Endothelial cell of umbilical vein (primary cell): Measurements from ENCODE around the gene C2. TPM values are rescaled to one million over a fixed set of nuclear protein-coding genes. Genes with fewer than 3 reads are reported as not detected.

Experiments used
- BruUV-seq: library from RNA; stranded (reverse); fragments of 400-500 nt; replicated peaks from 2 replicates; lab custom pipeline; 2021; lab: Mats Ljungman, UMichigan
- CTCF ChIA-PET: fragments of 300-600, 350-600 bp; sonication (Branson Sonifier 250); formaldehyde crosslinking; loops from one replicate; lab custom pipeline; 2021; ENCODE audit warnings: antibody characterized with exemption, inconsistent platforms; lab: Charles Lee
- POLR2A ChIA-PET: fragments of 300-600, 350-600 bp; sonication (Branson Sonifier 250); formaldehyde crosslinking; loops from one replicate; lab custom pipeline; 2021; ENCODE audit warnings: antibody characterized with exemption, inconsistent platforms; lab: Charles Lee
- DNase-seq: peaks from one replicate; pipeline ENCODE4 v3.0.0-alpha.2; 2011; ENCODE audit warnings: low read depth, low spot score
- FAIRE-seq: peaks from 2 replicates; lab custom pipeline; 2011; peaks lifted over from hg19 to GRCh38; lab: Jason Lieb, UNC
- H2AFZ ChIP-seq: 2 replicates; pipeline ENCODE4 v1.6.0; 2012; ENCODE audit warnings: low read depth, low read length, control low read depth, inconsistent platforms
- H3K27ac ChIP-seq: 2 replicates; pipeline ENCODE4 v1.5.1; 2011; ENCODE audit warnings: low read depth, mild to moderate bottlenecking, control low read depth, low read length, moderate library complexity; ENCODE audit not compliant: insufficient read depth
- H3K27me3 ChIP-seq, 2 experiments: 2 replicates each; pipeline versions ENCODE4 v1.6.0 to v1.6.1; 2011; ENCODE audit warnings: low read length in 2 of 2, mixed read lengths in 1 of 2; ENCODE audit not compliant: control insufficient read depth in 2 of 2, insufficient read depth in 2 of 2
- H3K36me3 ChIP-seq, 2 experiments: 2 replicates in 1 of 2; 3 replicates in 1 of 2; pipeline ENCODE4 v1.5.1; 2011; ENCODE audit warnings: low read length in 2 of 2, mild to moderate bottlenecking in 1 of 2, moderate library complexity in 1 of 2; ENCODE audit not compliant: control insufficient read depth in 2 of 2, insufficient read depth in 2 of 2; ENCODE audit errors: extremely low read depth in 1 of 2
- H3K4me1 ChIP-seq: 3 replicates; pipeline ENCODE4 v1.5.1; 2011; ENCODE audit warnings: mild to moderate bottlenecking, low read length; ENCODE audit not compliant: control insufficient read depth, insufficient read depth; ENCODE audit errors: extremely low read depth
- H3K4me2 ChIP-seq: 2 replicates; pipeline ENCODE4 v1.6.1; 2011; ENCODE audit warnings: low read length, control low read depth, mixed read lengths; ENCODE audit not compliant: insufficient read depth
- H3K4me3 ChIP-seq, 3 experiments: fragments of 200-600 bp in 1 of 3; sonication (generic), shearing (Covaris generic) in 1 of 3; replicated peaks in 1 of 3; 2 replicates each; pipeline ENCODE4 v1.5.1; 2011 to 2016; ENCODE audit warnings: control low read depth in 3 of 3, low read length in 3 of 3, mild to moderate bottlenecking in 2 of 3, inconsistent platforms in 1 of 3, low read depth in 1 of 3, moderate library complexity in 1 of 3; ENCODE audit not compliant: insufficient read depth in 1 of 3
- H3K79me2 ChIP-seq: 2 replicates; pipeline ENCODE4 v1.6.0; 2012; ENCODE audit warnings: low read length, inconsistent platforms; ENCODE audit not compliant: control insufficient read depth, insufficient read depth
- H3K9ac ChIP-seq: replicated peaks from 2 replicates; pipeline ENCODE3; 2011; ENCODE audit warnings: low read length, control low read depth; ENCODE audit not compliant: insufficient read depth; ENCODE audit errors: extremely low read depth
- H3K9me1 ChIP-seq: replicated peaks from 3 replicates; pipeline ENCODE4 v1.6.0; 2011; ENCODE audit warnings: mild to moderate bottlenecking, low read length; ENCODE audit not compliant: control insufficient read depth, insufficient read depth; ENCODE audit errors: extremely low read depth
- H3K9me3 ChIP-seq: replicated peaks from 2 replicates; pipeline ENCODE4 v1.5.1; 2012; ENCODE audit warnings: low read length, inconsistent platforms; ENCODE audit not compliant: control insufficient read depth, insufficient read depth
- H4K20me1 ChIP-seq: replicated peaks from 2 replicates; pipeline ENCODE3; 2011; ENCODE audit warnings: mild to moderate bottlenecking, low read length; ENCODE audit not compliant: control insufficient read depth, insufficient read depth; ENCODE audit errors: extremely low read depth
- EZH2 ChIP-seq: IDR thresholded peaks from 2 replicates; pipeline ENCODE4 v1.6.1; 2012; ENCODE audit warnings: borderline replicate concordance, low read depth, mild to moderate bottlenecking, moderate library complexity, low read length, inconsistent platforms; ENCODE audit not compliant: severe bottlenecking
- FOS ChIP-seq: IDR thresholded peaks from 2 replicates; pipeline ENCODE4 v1.6.1; 2011; ENCODE audit warnings: mild to moderate bottlenecking, low read length, moderate library complexity, borderline replicate concordance; ENCODE audit not compliant: insufficient read depth
- GATA2 ChIP-seq: IDR thresholded peaks from 2 replicates; pipeline ENCODE4 v1.7.0; 2011; ENCODE audit warnings: low read depth, mild to moderate bottlenecking, moderate library complexity, mixed read lengths, low read length; ENCODE audit not compliant: insufficient read length, insufficient read depth
- JUN ChIP-seq: IDR thresholded peaks from 2 replicates; pipeline ENCODE4 v1.6.1; 2011; ENCODE audit warnings: borderline replicate concordance, low read depth; ENCODE audit not compliant: insufficient read length, insufficient read depth
- MYC ChIP-seq: IDR thresholded peaks from one replicate; pipeline ENCODE4 v1.6.1; 2011; ENCODE audit warnings: mild to moderate bottlenecking, low read depth, low read length
- POLR2A ChIP-seq: IDR thresholded peaks from 2 replicates; pipeline ENCODE4 v1.6.1; 2012; ENCODE audit warnings: low read depth, mild to moderate bottlenecking, control low read depth, low read length
- POLR2AphosphoS5 ChIP-seq: IDR thresholded peaks from 2 replicates; pipeline ENCODE4 v1.6.1; 2012; ENCODE audit warnings: low read depth, mild to moderate bottlenecking, control low read depth, low read length, moderate library complexity; ENCODE audit not compliant: insufficient read depth
- dilution Hi-C: fragments of 300-500 bp; cut with MboI; formaldehyde crosslinking; loops from one replicate; pipeline ENCODE4 v1.15.0; 2019; ENCODE audit warnings: low sequenced_read_pairs; ENCODE audit not compliant: extremely low pct_ligation_motif_present
- intact Hi-C: fragments of 100-400 bp; cut with micrococcal nuclease; formaldehyde crosslinking; loops from one replicate; pipeline ENCODE4 v1.10.0; 2022
- polyA plus RNA-seq, 4 experiments: library from polyadenylated mRNA; depleted of rRNA in 3 of 4; stranded (reverse) in 3 of 4; unstranded in 1 of 4; fragments of >200 nt; gene quantifications; 2 replicates each; pipeline versions ENCODE4 v1.2.1 to v1.2.3, GENCODE V29; 2011 to 2012; ENCODE audit warnings: missing spikeins in 1 of 4
- total RNA-seq: library from RNA; stranded (reverse); gene quantifications from 2 replicates; pipeline ENCODE4 v1.2.3, GENCODE V29; 2021
- TF ChIP-seq, protein P1 (sequence below): IDR thresholded peaks from 2 replicates; pipeline ENCODE4 v1.6.1; 2011; ENCODE audit not compliant: insufficient read depth, insufficient read length
- TF ChIP-seq, protein P2 (sequence below), 2 donors: IDR thresholded peaks; 1 replicate in 1 of 2; 2 replicates in 1 of 2; pipeline ENCODE4 v1.5.1; 2011; ENCODE audit warnings: low read length in 2 of 2, mild to moderate bottlenecking in 2 of 2, moderate library complexity in 2 of 2, control low read depth in 1 of 2, inconsistent platforms in 1 of 2, low read depth in 1 of 2; ENCODE audit not compliant: insufficient read depth in 1 of 2; ENCODE audit errors: extremely low read depth in 1 of 2

The C2 gene
- total and polyA plus RNA-seq, 2 donors (not counting 3 experiments of a cell fraction or from before 2014, with no cell fraction given) = 0.60 TPM; not detected in 1

DNA sequence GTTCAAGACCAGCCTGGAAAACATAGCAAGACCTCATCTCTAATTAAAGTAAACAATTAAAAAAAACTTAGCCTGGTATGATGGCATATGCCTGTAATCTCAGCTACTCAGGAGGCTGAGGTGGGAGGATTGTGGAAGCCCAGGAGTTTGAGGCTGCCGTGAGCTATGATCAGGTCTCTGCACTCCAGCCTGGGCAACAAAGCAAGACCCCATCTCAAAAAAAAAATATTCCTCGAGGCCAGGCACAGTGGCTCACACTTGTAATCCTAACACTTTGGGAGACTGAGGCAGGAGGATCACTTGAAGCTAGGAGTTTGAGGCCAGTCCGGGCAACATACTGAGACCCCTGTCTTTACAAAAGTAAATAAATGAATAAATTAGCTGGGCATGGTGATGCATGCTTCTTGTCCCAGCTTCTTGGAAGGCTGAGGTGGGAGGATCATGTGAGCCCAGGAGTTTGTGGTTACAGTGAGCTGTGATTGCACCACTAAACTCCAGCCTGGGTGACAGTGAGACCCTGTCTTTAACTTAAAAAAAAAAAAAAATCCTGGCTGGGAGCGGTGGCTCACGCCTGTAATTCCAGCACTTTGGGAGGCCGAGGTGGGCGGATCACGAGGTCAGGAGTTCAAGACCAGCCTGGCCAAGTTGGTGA is 9.3 kb upstream of the C2 start:
- no peak overlapping the region for H3K9ac ChIP-seq
- dilution Hi-C loops = no loop called here
- POLR2A ChIA-PET = interaction anchor here (0.7 kb wide), 1 partner anchor 70 kb away, joined by 4 read pairs; no protein-coding TSS in a partner anchor
- H3K36me3 ChIP-seq = no peaks in the 10 kb centered on the region
- BruUV-seq = no TSS peak
- CTCF ChIA-PET = interaction anchor here (0.6 to 2.0 kb wide), 6 partner anchors 11 to 132 kb away, joined by 3 to 11 read pairs (median 3); no protein-coding TSS in a partner anchor
- no peak overlapping the region for H3K27ac ChIP-seq
- intact Hi-C loops = no loop called here
- no peaks in the 10 kb centered on the region for H3K4me1 ChIP-seq
- no peaks in the 10 kb centered on the region for H3K9me1 ChIP-seq
- DNase-seq (no peak), FAIRE-seq (no peak)
- H2AFZ ChIP-seq = no peak overlapping the region
- no peak overlapping the region for H3K4me3 ChIP-seq
- no peak for TF ChIP-seq JUN
- TF ChIP-seq POLR2AphosphoS5 = no peak
- no peak for TF ChIP-seq MYC
- TF ChIP-seq POLR2A = no peak
- TF ChIP-seq GATA2 = no peak
- TF ChIP-seq, protein P1, sequence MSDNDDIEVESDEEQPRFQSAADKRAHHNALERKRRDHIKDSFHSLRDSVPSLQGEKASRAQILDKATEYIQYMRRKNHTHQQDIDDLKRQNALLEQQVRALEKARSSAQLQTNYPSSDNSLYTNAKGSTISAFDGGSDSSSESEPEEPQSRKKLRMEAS = no peak
- no peak for TF ChIP-seq EZH2
- TF ChIP-seq, protein P2, sequence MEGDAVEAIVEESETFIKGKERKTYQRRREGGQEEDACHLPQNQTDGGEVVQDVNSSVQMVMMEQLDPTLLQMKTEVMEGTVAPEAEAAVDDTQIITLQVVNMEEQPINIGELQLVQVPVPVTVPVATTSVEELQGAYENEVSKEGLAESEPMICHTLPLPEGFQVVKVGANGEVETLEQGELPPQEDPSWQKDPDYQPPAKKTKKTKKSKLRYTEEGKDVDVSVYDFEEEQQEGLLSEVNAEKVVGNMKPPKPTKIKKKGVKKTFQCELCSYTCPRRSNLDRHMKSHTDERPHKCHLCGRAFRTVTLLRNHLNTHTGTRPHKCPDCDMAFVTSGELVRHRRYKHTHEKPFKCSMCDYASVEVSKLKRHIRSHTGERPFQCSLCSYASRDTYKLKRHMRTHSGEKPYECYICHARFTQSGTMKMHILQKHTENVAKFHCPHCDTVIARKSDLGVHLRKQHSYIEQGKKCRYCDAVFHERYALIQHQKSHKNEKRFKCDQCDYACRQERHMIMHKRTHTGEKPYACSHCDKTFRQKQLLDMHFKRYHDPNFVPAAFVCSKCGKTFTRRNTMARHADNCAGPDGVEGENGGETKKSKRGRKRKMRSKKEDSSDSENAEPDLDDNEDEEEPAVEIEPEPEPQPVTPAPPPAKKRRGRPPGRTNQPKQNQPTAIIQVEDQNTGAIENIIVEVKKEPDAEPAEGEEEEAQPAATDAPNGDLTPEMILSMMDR (IDR thresholded peaks at IDR 0.05; ENCODE audit: extremely low read depth in 1 of 2, insufficient read depth in 1 of 2, low read depth in 1 of 2, low read length in 2 of 2) = no peak
- no peak for TF ChIP-seq FOS
- H3K79me2 ChIP-seq = no peaks in the 10 kb centered on the region
- H3K4me2 ChIP-seq = no peak overlapping the region
- H4K20me1 ChIP-seq = no peaks in the 10 kb centered on the region
- H3K27me3 ChIP-seq = no peaks in the 10 kb centered on the region
- H3K9me3 ChIP-seq = no peaks in the 10 kb centered on the region
